Endodermal cell (in vitro differentiated cells): ENCODE results near the gene HIC1. TPM values are rescaled to one million over a fixed set of nuclear protein-coding genes. Genes with fewer than 3 reads are reported as not detected.

ENCODE experiments used
- DNase-seq: peaks from one replicate; pipeline ENCODE4 v3.0.0-alpha.2; 2017
- H3K27ac ChIP-seq: 2 replicates; pipeline ENCODE4 v1.5.1; 2013; ENCODE audit warnings: mild to moderate bottlenecking, low read depth, low read length, moderate library complexity
- H3K27me3 ChIP-seq: 2 replicates; pipeline ENCODE4 v1.6.1; 2013; ENCODE audit warnings: mild to moderate bottlenecking, low read length, moderate library complexity; ENCODE audit not compliant: insufficient read depth, control insufficient read depth, poor library complexity, severe bottlenecking
- H3K36me3 ChIP-seq: 2 replicates; pipeline ENCODE4 v1.7.0; 2013; ENCODE audit warnings: mild to moderate bottlenecking, low read length, moderate library complexity; ENCODE audit not compliant: control insufficient read depth, insufficient read depth
- H3K4me1 ChIP-seq: one replicate; pipeline ENCODE4 v1.7.0; 2013; ENCODE audit warnings: low read length; ENCODE audit not compliant: control insufficient read depth, insufficient read depth
- H3K4me3 ChIP-seq: 2 replicates; pipeline ENCODE4 v1.5.1; 2013; ENCODE audit warnings: mild to moderate bottlenecking, low read length, moderate library complexity
- H3K9ac ChIP-seq: 2 replicates; pipeline ENCODE4 v1.6.1; 2013; ENCODE audit warnings: mild to moderate bottlenecking, low read length, moderate library complexity; ENCODE audit not compliant: poor library complexity, severe bottlenecking; ENCODE audit errors: extremely low read depth
- H3K9me3 ChIP-seq: 2 replicates; pipeline ENCODE4 v1.6.1; 2013; ENCODE audit warnings: mild to moderate bottlenecking, low read length, moderate library complexity; ENCODE audit not compliant: control insufficient read depth
- H3K27ac Mint-ChIP-seq: 2 replicates; pipeline ENCODE4 v1.8.0; 2020; ENCODE audit warnings: mixed read lengths
- H3K27me3 Mint-ChIP-seq: 2 replicates; pipeline ENCODE4 v1.8.0; 2021; ENCODE audit warnings: mild to moderate bottlenecking, mixed read lengths; ENCODE audit not compliant: insufficient read depth
- H3K36me3 Mint-ChIP-seq: 2 replicates; pipeline ENCODE4 v1.8.0; 2020; ENCODE audit warnings: low read depth, mixed read lengths
- H3K4me1 Mint-ChIP-seq: 2 replicates; pipeline ENCODE4 v1.8.0; 2020; ENCODE audit warnings: mixed read lengths
- H3K4me3 Mint-ChIP-seq: 2 replicates; pipeline ENCODE4 v1.8.0; 2020; ENCODE audit warnings: mild to moderate bottlenecking, moderate library complexity, mixed read lengths
- H3K9me3 Mint-ChIP-seq: 2 replicates; pipeline ENCODE4 v1.8.0; 2020; ENCODE audit warnings: mild to moderate bottlenecking, mixed read lengths
- WGBS, 2 experiments: methylation state at CpG; one replicate each; pipeline versions ENCODE4 v1.1.5 to v1.1.7; 2013; ENCODE audit warnings: missing lambda C conversion rate in 2 of 2, mixed read lengths in 1 of 2; ENCODE audit not compliant: insufficient coverage in 1 of 2, insufficient read length in 1 of 2; 5-methylcytosine and 5-hydroxymethylcytosine counted together
- total RNA-seq, 2 donors: library from RNA; stranded (reverse); fragmentation: NEBNext Ultra II Directional in 1 of 2; extraction: Animal tissue kit (Norgen Biotek cat#: 25700) in 1 of 2; gene quantifications; 2 replicates in 1 of 2; 3 replicates in 1 of 2; pipeline ENCODE4 v1.2.1, GENCODE V29; 2021
- TF ChIP-seq, protein P1 (sequence below): fragments of 200-600 bp; sonication (generic); conservative IDR thresholded peaks from 2 replicates; pipeline ENCODE4 v1.5.0; 2021; ENCODE audit warnings: antibody characterized with exemption, mild to moderate bottlenecking

Gene HIC1
- total RNA-seq, 2 donors from 2014 or later, result 0.13 to 0.57 TPM

DNA sequence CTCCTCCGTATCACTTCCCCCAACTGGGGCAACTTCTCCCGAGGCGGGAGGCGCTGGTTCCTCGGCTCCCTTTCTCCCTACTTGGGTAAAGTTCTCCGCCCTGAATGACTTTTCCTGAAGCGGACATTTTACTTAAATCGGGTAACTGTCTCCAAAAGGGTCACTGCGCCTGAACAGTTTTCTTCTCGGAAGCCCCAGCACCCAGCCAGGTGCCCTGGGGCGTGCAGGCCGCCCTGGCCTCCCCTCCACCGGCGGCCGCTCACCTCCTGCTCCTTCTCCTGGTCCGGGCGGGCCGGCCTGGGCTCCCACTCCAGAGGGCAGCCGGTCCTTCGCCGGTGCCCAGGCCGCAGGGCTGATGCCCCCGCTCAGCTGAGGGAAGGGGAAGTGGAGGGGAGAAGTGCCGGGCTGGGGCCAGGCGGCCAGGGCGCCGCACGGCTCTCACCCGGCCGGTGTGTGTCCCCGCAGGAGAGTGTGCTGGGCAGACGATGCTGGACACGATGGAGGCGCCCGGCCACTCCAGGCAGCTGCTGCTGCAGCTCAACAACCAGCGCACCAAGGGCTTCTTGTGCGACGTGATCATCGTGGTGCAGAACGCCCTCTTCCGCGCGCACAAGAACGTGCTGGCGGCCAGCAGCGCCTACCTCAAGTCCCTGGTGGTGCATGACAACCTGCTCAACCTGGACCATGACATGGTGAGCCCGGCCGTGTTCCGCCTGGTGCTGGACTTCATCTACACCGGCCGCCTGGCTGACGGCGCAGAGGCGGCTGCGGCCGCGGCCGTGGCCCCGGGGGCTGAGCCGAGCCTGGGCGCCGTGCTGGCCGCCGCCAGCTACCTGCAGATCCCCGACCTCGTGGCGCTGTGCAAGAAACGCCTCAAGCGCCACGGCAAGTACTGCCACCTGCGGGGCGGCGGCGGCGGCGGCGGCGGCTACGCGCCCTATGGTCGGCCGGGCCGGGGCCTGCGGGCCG lies 1.6 kb downstream of the HIC1 start:
- H3K4me3 Mint-ChIP-seq, result no peak overlapping the region
- H3K27me3 ChIP-seq, result peaks cover 95% of the 10 kb centered on the region
- peak; percentile 88 for DNase-seq
- no peaks in the 10 kb centered on the region for H3K4me1 ChIP-seq
- no peaks in the 10 kb centered on the region for H3K9me3 ChIP-seq
- H3K27ac ChIP-seq, result no peak overlapping the region
- TF ChIP-seq, protein P1, sequence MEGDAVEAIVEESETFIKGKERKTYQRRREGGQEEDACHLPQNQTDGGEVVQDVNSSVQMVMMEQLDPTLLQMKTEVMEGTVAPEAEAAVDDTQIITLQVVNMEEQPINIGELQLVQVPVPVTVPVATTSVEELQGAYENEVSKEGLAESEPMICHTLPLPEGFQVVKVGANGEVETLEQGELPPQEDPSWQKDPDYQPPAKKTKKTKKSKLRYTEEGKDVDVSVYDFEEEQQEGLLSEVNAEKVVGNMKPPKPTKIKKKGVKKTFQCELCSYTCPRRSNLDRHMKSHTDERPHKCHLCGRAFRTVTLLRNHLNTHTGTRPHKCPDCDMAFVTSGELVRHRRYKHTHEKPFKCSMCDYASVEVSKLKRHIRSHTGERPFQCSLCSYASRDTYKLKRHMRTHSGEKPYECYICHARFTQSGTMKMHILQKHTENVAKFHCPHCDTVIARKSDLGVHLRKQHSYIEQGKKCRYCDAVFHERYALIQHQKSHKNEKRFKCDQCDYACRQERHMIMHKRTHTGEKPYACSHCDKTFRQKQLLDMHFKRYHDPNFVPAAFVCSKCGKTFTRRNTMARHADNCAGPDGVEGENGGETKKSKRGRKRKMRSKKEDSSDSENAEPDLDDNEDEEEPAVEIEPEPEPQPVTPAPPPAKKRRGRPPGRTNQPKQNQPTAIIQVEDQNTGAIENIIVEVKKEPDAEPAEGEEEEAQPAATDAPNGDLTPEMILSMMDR, result peak; percentile 41
- H3K36me3 Mint-ChIP-seq, result peaks cover 15% of the 10 kb centered on the region
- no peak overlapping the region for H3K27ac Mint-ChIP-seq
- H3K36me3 ChIP-seq, result peaks cover 14% of the 10 kb centered on the region
- H3K27me3 Mint-ChIP-seq, result peaks cover 77% of the 10 kb centered on the region
- WGBS, 2 experiments, result 33 to 36% methylated on average over 37 to 85 of the region's 85 CpGs
- H3K4me1 Mint-ChIP-seq, result peaks cover 3% of the 10 kb centered on the region
- peaks cover 5% of the 10 kb centered on the region for H3K9me3 Mint-ChIP-seq
- no peak overlapping the region for H3K9ac ChIP-seq
- H3K4me3 ChIP-seq, result no peak overlapping the region

DNA sequence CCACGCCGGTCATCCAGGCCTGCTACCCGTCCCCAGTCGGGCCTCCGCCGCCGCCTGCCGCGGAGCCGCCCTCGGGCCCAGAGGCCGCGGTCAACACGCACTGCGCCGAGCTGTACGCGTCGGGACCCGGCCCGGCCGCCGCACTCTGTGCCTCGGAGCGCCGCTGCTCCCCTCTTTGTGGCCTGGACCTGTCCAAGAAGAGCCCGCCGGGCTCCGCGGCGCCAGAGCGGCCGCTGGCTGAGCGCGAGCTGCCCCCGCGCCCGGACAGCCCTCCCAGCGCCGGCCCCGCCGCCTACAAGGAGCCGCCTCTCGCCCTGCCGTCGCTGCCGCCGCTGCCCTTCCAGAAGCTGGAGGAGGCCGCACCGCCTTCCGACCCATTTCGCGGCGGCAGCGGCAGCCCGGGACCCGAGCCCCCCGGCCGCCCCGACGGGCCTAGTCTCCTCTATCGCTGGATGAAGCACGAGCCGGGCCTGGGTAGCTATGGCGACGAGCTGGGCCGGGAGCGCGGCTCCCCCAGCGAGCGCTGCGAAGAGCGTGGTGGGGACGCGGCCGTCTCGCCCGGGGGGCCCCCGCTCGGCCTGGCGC lies 2.4 kb downstream of the HIC1 start:
- Mint-ChIP-seq H3K36me3 (peaks cover 22% of the 10 kb centered on the region), H3K4me1 (peaks cover 7% of the 10 kb centered on the region)
- no peak overlapping the region for H3K9ac ChIP-seq

More for the DNA sequence above, 2.4 kb downstream of the HIC1 start:
- DNase-seq, result peak; percentile 80
- TF ChIP-seq, protein P1, result no peak
- no peak overlapping the region for H3K27ac Mint-ChIP-seq
- Histone ChIP-seq H3K4me3 (no peak overlapping the region), H3K27ac (no peak overlapping the region), H3K27me3 (peaks cover 88% of the 10 kb centered on the region), H3K4me1 (no peaks in the 10 kb centered on the region), H3K36me3 (peaks cover 21% of the 10 kb centered on the region), H3K9me3 (no peaks in the 10 kb centered on the region)
- peaks cover 4% of the 10 kb centered on the region for H3K9me3 Mint-ChIP-seq
- no peak overlapping the region for H3K4me3 Mint-ChIP-seq
- peaks cover 75% of the 10 kb centered on the region for H3K27me3 Mint-ChIP-seq
- WGBS, 2 experiments, result 30 to 36% methylated on average over 30 to 81 of the region's 81 CpGs
